GM12891 (cell line): ENCODE measurements around the gene EBF4.

ENCODE experiments used
- POLR2A ChIP-seq: IDR thresholded peaks from 2 replicates; pipeline ENCODE4 v1.6.1; 2011; ENCODE audit warnings: low read depth, low read length, control low read depth
- POLR2AphosphoS5 ChIP-seq: IDR thresholded peaks from 2 replicates; pipeline ENCODE4 v1.6.1; 2011; ENCODE audit warnings: low read depth, low read length, control low read depth
- POU2F2 ChIP-seq: IDR thresholded peaks from 2 replicates; pipeline ENCODE4 v1.6.1; 2011; ENCODE audit warnings: low read depth, mild to moderate bottlenecking, control low read depth, low read length, moderate library complexity
- SPI1 ChIP-seq: IDR thresholded peaks from 2 replicates; pipeline ENCODE4 v1.6.1; 2011; ENCODE audit warnings: low read depth, low read length, control low read depth
- TAF1 ChIP-seq: IDR thresholded peaks from 2 replicates; pipeline ENCODE4 v1.6.1; 2011; ENCODE audit warnings: low read depth, low read length, control low read depth

- no peak; the same call in 1 of the 2 replicates for TF ChIP-seq POLR2AphosphoS5
- peak; percentile 4; the same call in 1 of the 2 replicates for TF ChIP-seq POU2F2
- no peak for TF ChIP-seq POLR2A
- TF ChIP-seq SPI1: no peak
- no peak for TF ChIP-seq TAF1
These were observed 39.6 kb upstream of the EBF4 start for GRCh38 chr20:2652724-2653555.
